Measurements from ENCODE around the gene UGT1A7.

DNA sequence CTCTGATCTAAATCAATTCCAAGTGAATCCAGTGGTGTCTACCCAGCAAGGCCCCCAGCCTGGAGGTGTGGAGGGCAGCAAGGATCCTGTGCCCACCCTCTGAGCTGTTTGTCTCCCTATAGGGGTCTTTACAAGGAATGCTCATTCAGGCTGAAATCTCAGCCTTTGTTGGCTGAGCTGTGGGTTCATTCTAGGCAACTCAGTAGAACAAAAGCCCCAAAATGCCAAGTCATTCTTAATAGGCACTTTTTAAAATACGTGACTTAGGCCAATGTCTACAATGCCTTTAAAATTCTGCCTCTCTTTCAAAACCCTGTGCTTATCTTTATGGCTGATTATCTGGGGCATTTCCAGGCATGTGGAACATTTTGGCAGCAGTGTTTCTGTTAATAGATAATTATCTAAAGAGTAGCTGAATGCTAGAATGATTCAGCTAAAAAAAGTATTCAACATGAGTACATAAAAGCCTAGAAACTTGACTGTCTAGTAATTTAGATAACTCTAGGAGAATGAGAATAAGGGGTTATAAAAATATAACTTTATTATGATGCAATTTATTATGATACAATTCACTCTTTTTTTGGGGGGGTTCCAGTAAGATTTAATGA is 18.4 kb downstream of the UGT1A7 start:
- TF ChIP-seq POLR2A (IDR thresholded peaks at IDR 0.05), result no peak
- TF ChIP-seq, protein P1, sequence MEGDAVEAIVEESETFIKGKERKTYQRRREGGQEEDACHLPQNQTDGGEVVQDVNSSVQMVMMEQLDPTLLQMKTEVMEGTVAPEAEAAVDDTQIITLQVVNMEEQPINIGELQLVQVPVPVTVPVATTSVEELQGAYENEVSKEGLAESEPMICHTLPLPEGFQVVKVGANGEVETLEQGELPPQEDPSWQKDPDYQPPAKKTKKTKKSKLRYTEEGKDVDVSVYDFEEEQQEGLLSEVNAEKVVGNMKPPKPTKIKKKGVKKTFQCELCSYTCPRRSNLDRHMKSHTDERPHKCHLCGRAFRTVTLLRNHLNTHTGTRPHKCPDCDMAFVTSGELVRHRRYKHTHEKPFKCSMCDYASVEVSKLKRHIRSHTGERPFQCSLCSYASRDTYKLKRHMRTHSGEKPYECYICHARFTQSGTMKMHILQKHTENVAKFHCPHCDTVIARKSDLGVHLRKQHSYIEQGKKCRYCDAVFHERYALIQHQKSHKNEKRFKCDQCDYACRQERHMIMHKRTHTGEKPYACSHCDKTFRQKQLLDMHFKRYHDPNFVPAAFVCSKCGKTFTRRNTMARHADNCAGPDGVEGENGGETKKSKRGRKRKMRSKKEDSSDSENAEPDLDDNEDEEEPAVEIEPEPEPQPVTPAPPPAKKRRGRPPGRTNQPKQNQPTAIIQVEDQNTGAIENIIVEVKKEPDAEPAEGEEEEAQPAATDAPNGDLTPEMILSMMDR (IDR thresholded peaks at IDR 0.05), result no peak

Data from right lobe of liver (tissue), 4 donors.